ENCODE data around the gene ENOX1.
"Not testable (repeated sequence)": the region's sequence is repeated elsewhere in the genome, so short reads cannot be mapped to it uniquely, and the experiment has no call there.

Gene ENOX1

DNA sequence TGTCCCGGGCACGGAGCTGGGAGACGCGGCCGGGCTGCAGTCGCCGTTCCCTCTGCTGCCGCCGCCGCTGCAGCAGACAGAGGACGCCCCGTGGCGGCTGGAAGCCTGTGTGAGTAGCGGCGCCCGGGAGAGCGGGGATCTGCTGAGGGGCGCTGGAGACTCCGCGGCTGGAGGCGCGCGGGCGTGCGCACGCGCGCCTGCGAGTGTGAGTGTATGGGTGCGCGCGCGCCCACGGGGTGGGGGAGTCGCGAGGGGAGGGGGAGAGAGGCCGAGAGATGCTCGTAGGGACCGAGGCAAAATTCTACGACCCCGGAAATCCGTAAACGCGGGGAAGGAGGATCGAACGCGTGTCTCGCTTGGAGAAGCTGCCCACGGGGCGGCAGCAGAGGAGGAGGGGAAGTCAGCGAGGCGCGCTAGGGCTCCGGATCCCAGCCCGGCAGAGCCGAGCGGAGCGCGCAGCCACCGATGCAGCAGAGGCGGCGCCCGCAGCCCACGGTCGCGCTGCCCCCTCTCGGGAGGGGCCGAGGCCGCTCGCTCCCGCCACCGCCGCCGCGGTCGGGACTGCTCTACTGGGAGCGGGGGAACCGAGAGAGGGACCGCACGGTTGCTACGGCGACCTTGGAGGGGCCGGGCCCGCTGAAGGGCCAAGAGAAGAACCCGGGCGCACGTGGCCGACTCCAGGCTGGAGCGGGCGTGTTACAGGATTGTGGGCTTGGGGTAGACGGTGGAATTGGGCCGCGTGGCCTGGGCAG is at the start of gene ENOX1:
Gene ENOX1 (minus strand): TSS at position 207 of the 752 bp plus-strand sequence.
- in situ Hi-C loops (cut with MboI; ENCODE audit: low pct_unique_long_range_greater_than_20kb, low sequenced_read_pairs, unreplicated experiment): no loop called here
- TF ChIP-seq, protein P1, sequence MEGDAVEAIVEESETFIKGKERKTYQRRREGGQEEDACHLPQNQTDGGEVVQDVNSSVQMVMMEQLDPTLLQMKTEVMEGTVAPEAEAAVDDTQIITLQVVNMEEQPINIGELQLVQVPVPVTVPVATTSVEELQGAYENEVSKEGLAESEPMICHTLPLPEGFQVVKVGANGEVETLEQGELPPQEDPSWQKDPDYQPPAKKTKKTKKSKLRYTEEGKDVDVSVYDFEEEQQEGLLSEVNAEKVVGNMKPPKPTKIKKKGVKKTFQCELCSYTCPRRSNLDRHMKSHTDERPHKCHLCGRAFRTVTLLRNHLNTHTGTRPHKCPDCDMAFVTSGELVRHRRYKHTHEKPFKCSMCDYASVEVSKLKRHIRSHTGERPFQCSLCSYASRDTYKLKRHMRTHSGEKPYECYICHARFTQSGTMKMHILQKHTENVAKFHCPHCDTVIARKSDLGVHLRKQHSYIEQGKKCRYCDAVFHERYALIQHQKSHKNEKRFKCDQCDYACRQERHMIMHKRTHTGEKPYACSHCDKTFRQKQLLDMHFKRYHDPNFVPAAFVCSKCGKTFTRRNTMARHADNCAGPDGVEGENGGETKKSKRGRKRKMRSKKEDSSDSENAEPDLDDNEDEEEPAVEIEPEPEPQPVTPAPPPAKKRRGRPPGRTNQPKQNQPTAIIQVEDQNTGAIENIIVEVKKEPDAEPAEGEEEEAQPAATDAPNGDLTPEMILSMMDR (IDR thresholded peaks at IDR 0.05; ENCODE audit: extremely low read depth, insufficient read depth, missing control alignments): peak; percentile 13
- DNase-seq (ENCODE audit: low spot score): peak; percentile 74

DNA sequence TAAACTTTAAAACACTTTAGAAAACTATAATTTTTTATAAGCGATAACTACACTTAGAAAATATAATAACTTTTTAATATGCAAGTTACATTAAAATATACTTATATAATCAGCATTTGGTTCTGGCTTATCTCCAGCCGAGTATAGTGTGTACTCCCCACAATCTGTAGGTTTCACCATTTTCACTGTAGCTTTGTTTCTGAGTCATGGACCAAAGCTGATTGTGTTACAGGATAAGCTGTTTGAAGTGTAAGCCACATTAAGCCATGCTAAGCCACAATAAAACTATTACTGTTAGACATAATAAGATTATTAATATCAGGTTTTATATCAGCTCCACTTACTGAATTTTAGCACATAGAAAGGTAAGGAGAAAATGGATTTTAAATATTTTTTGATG is 48.9 kb upstream of the ENOX1 start:
- DNase-seq (ENCODE audit: low spot score): no peak
- TF ChIP-seq, protein P1 (IDR thresholded peaks at IDR 0.05; ENCODE audit: extremely low read depth, insufficient read depth, missing control alignments): no peak
- in situ Hi-C loops (cut with MboI; ENCODE audit: low pct_unique_long_range_greater_than_20kb, low sequenced_read_pairs, unreplicated experiment): no loop called here

- in situ Hi-C loops (cut with MboI; ENCODE audit: low pct_unique_long_range_greater_than_20kb, low sequenced_read_pairs, unreplicated experiment): no loop called here
- TF ChIP-seq, protein P1 (IDR thresholded peaks at IDR 0.05; ENCODE audit: extremely low read depth, insufficient read depth, missing control alignments): no peak
- DNase-seq (ENCODE audit: low spot score): no peak
Measured at GRCh38 chr13:43831088-43831487, 44.3 kb upstream of the ENOX1 start.

DNA sequence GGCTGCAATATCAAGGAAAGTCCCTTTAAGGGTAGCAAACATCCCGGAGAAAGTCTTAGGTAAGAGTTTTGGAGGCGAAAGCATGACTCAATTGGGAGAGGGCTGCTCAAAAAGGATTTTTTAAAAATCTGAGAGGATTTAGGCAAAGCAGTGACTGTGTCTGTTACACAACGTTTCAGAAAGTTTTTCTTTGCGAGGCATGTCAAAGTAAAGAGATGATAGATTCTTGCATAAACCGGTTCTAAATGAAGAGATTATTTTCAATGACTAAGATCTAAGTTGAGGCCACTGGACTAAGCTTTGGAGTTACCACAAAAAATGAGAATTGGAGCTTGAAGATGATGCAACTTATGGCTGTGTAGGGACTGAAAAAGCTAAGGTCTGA is 43.7 kb upstream of the ENOX1 start:
- no peak for DNase-seq (ENCODE audit: low spot score)
- TF ChIP-seq, protein P1 (IDR thresholded peaks at IDR 0.05; ENCODE audit: extremely low read depth, insufficient read depth, missing control alignments): no peak
- in situ Hi-C loops (cut with MboI; ENCODE audit: low pct_unique_long_range_greater_than_20kb, low sequenced_read_pairs, unreplicated experiment): no loop called here

DNA sequence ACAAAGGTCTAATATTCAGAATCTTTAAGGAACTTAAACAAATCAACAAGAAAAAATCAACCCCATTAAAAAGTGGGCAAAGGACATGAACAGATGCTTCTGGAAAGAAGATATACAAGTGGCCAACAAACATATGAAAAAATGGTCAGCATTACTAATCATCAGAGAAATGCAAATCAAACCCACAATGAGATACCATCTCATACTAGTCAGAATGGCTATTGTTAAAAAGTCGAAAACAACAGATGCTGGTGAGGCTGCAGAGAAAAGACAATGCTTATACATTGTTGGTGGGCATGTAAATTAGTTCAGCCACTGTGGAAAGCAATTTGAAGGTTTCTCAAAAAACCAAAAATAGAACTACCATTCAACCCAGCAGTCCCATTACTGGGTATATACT is 37.9 kb upstream of the ENOX1 start:
- in situ Hi-C loops (cut with MboI; ENCODE audit: low pct_unique_long_range_greater_than_20kb, low sequenced_read_pairs, unreplicated experiment): loop anchor here (25.0 kb wide), 1 partner anchor 737 kb away; no protein-coding TSS in a partner anchor

GRCh38 chr13:43822969-43823368 is 36.2 kb upstream of the ENOX1 start:
- DNase-seq (ENCODE audit: low spot score): no peak
- in situ Hi-C loops (cut with MboI; ENCODE audit: low pct_unique_long_range_greater_than_20kb, low sequenced_read_pairs, unreplicated experiment): loop anchor here (25.0 kb wide), 1 partner anchor 736 kb away; no protein-coding TSS in a partner anchor
- TF ChIP-seq, protein P1 (IDR thresholded peaks at IDR 0.05; ENCODE audit: extremely low read depth, insufficient read depth, missing control alignments): no peak

More for the DNA sequence above, 37.9 kb upstream of the ENOX1 start:
- not testable (repeated sequence) for DNase-seq (ENCODE audit: low spot score)

DNA sequence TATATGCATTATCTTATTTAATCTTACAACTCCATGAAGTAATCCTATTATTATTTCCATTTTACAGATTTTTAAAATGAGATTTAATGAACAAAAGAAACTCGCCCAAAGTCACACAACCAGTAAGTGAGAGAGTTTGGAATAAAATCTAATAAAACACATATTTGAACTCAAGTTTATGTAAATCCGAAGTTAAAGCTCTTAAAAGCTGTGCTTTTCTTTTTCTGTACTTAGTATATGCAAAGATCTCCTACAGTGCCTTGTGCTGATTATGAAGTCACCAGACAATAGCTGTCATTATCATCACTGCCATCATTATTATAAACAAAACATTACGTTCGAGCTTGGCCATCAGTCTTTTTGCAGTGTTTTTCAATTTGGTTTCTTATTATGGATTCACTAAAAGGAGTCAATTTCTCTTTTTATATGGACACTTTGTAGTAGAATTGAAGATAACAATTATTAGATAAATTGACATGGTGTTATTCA is 29.7 kb upstream of the ENOX1 start:
- in situ Hi-C loops (cut with MboI; ENCODE audit: low pct_unique_long_range_greater_than_20kb, low sequenced_read_pairs, unreplicated experiment): loop anchor here (25.0 kb wide), 1 partner anchor 729 kb away; no protein-coding TSS in a partner anchor
- TF ChIP-seq, protein P1 (IDR thresholded peaks at IDR 0.05; ENCODE audit: extremely low read depth, insufficient read depth, missing control alignments): no peak
- DNase-seq (ENCODE audit: low spot score): no peak
